CD1c-positive myeloid dendritic cell (primary cell): ENCODE data around the gene CHADL.
"Not testable (repeated sequence)": the region's sequence is repeated elsewhere in the genome, so short reads cannot be mapped to it uniquely, and the experiment has no call there.

Experiments used
- DNase-seq: peaks from one replicate; pipeline ENCODE4 v3.0.0-alpha.2; 2016; ENCODE audit errors: extremely low spot score

The CHADL gene

GRCh38 chr22:41191467-41191866, 49.3 kb downstream of the CHADL start:
- DNase-seq = no peak

- no peak for DNase-seq
Measured at GRCh38 chr22:41184679-41185078, 56.1 kb downstream of the CHADL start.

- no peak for DNase-seq
Measured at GRCh38 chr22:41181349-41182241, 59.1 kb downstream of the CHADL start.

GRCh38 chr22:41180926-41181325, 59.8 kb downstream of the CHADL start:
- DNase-seq = no peak

- not testable (repeated sequence) for DNase-seq
Measured at GRCh38 chr22:41180362-41180761, 60.4 kb downstream of the CHADL start.
